Colon (tissue), 2 donors: ENCODE results near the gene ATP6V1D.
"Not testable (repeated sequence)": the region's sequence is repeated elsewhere in the genome, so short reads cannot be mapped to it uniquely, and the experiment has no call there.

ENCODE experiments used
- FAIRE-seq: peaks from 2 replicates; lab custom pipeline; 2012; peaks lifted over from hg19 to GRCh38; lab: Jason Lieb, UNC
- donor health status: control.
- donor health status: control.

Gene ATP6V1D

GRCh38 chr14:67370830-67371229 is 11.2 kb upstream of the ATP6V1D start:
- no peak for FAIRE-seq

- no peak for FAIRE-seq
Observed at GRCh38 chr14:67365476-67365875, 5.9 kb upstream of the ATP6V1D start.

GRCh38 chr14:67360470-67361206 is 1.0 kb upstream of the ATP6V1D start:
- FAIRE-seq, result no peak

- FAIRE-seq, result no peak
Observed at GRCh38 chr14:67358924-67359774, 455 bp downstream of the ATP6V1D start.

- no peak for FAIRE-seq
Observed at GRCh38 chr14:67357969-67358354, 1.6 kb downstream of the ATP6V1D start.

- no peak for FAIRE-seq
Observed at GRCh38 chr14:67357186-67357968, 2.2 kb downstream of the ATP6V1D start.

- FAIRE-seq, result no peak
Observed at GRCh38 chr14:67352055-67352454, 7.5 kb downstream of the ATP6V1D start.

- no peak for FAIRE-seq
Observed at GRCh38 chr14:67345583-67345982, 14.0 kb downstream of the ATP6V1D start.

- FAIRE-seq, result no peak
Observed at GRCh38 chr14:67343601-67344230, 15.9 kb downstream of the ATP6V1D start.

- FAIRE-seq, result not testable (repeated sequence)
Observed at GRCh38 chr14:67341231-67341630, 18.4 kb downstream of the ATP6V1D start.

- no peak for FAIRE-seq
Observed at GRCh38 chr14:67335781-67336180, 23.8 kb downstream of the ATP6V1D start.

GRCh38 chr14:67332468-67332867 is 27.1 kb downstream of the ATP6V1D start:
- FAIRE-seq, result no peak

- FAIRE-seq, result no peak
Observed at GRCh38 chr14:67331368-67332125, 28.1 kb downstream of the ATP6V1D start.

GRCh38 chr14:67329666-67330065 is 29.9 kb downstream of the ATP6V1D start:
- not testable (repeated sequence) for FAIRE-seq

- no peak for FAIRE-seq
Observed at GRCh38 chr14:67319142-67319541, 40.5 kb downstream of the ATP6V1D start.

GRCh38 chr14:67317822-67318221 is 41.8 kb downstream of the ATP6V1D start:
- no peak for FAIRE-seq

GRCh38 chr14:67313153-67313552 is 46.5 kb downstream of the ATP6V1D start:
- FAIRE-seq, result no peak

- no peak for FAIRE-seq
Observed at GRCh38 chr14:67311868-67312267, 47.7 kb downstream of the ATP6V1D start.
